MM.1S (cell line): ENCODE data around the gene SSU72.
A peak's percentile ranks its signal among the peaks of the same experiment; 100 is the strongest.

Experiments
- DNase-seq: peaks from one replicate; pipeline ENCODE4 v3.0.0-alpha.2; 2015
- H2AFZ ChIP-seq: fragments of 300-600 bp; sonication (generic); 2 replicates; pipeline ENCODE4 v1.6.0; 2016; ENCODE audit warnings: antibody characterized with exemption, low read length
- H3F3A ChIP-seq: fragments of 300-600 bp; sonication (generic); 2 replicates; pipeline ENCODE4 v1.6.1; 2016; ENCODE audit warnings: mild to moderate bottlenecking, antibody characterized with exemption, low read length, moderate library complexity, mixed read lengths; ENCODE audit not compliant: insufficient read depth
- H3K27ac ChIP-seq: fragments of 300-600 bp; sonication (generic); 2 replicates; pipeline ENCODE4 v1.5.1; 2016; ENCODE audit warnings: mild to moderate bottlenecking, low read length
- H3K27me3 ChIP-seq: fragments of 300-600 bp; sonication (generic); replicated peaks from 2 replicates; pipeline ENCODE4 v1.6.0; 2016; ENCODE audit warnings: low read length; ENCODE audit not compliant: insufficient read depth
- H3K36me3 ChIP-seq: fragments of 300-600 bp; sonication (generic); replicated peaks from 2 replicates; pipeline ENCODE4 v1.6.1; 2016; ENCODE audit warnings: mild to moderate bottlenecking, low read length, mixed read lengths; ENCODE audit not compliant: insufficient read depth
- H3K4me1 ChIP-seq: fragments of 300-600 bp; sonication (generic); 2 replicates; pipeline ENCODE4 v1.6.1; 2016; ENCODE audit warnings: low read length, mixed read lengths
- H3K4me2 ChIP-seq: fragments of 300-600 bp; sonication (generic); 2 replicates; pipeline ENCODE4 v1.6.0; 2016; ENCODE audit warnings: low read depth, low read length
- H3K4me3 ChIP-seq: fragments of 300-600 bp; sonication (generic); 2 replicates; pipeline ENCODE4 v1.5.1; 2016; ENCODE audit warnings: low read length, mixed read lengths
- H3K79me2 ChIP-seq: fragments of 300-600 bp; sonication (generic); 2 replicates; pipeline ENCODE4 v1.6.1; 2016; ENCODE audit warnings: mixed run types, low read length, mixed read lengths
- H3K9ac ChIP-seq: fragments of 300-600 bp; sonication (generic); 2 replicates; pipeline ENCODE4 v1.6.1; 2016; ENCODE audit warnings: low read length, mixed read lengths
- H3K9me2 ChIP-seq: fragments of 300-600 bp; sonication (generic); replicated peaks from 2 replicates; pipeline ENCODE4 v1.6.1; 2016; ENCODE audit warnings: mild to moderate bottlenecking, low read length, mixed read lengths; ENCODE audit not compliant: insufficient read depth
- H3K9me3 ChIP-seq: fragments of 300-600 bp; sonication (generic); replicated peaks from 2 replicates; pipeline ENCODE4 v1.6.1; 2016; ENCODE audit warnings: mild to moderate bottlenecking, low read length, mixed read lengths; ENCODE audit not compliant: insufficient read depth
- H4K20me1 ChIP-seq: fragments of 300-600 bp; sonication (generic); 2 replicates; pipeline ENCODE4 v1.6.1; 2016; ENCODE audit warnings: mild to moderate bottlenecking, low read length, moderate library complexity, mixed read lengths; ENCODE audit not compliant: insufficient read depth
- CTCF ChIP-seq: fragments of 300-600 bp; sonication (generic); IDR thresholded peaks from 2 replicates; pipeline ENCODE4 v1.5.1; 2016; ENCODE audit warnings: antibody characterized with exemption, low read length, mixed read lengths
- EZH2 ChIP-seq: fragments of 300-600 bp; sonication (generic); optimal IDR thresholded peaks from 2 replicates; pipeline ENCODE3; 2017; ENCODE audit warnings: low read depth, mild to moderate bottlenecking, antibody characterized with exemption, low read length, mixed read lengths
- EZH2phosphoT487 ChIP-seq: fragments of 300-600 bp; sonication (generic); IDR thresholded peaks from 2 replicates; pipeline ENCODE4 v1.6.1; 2018; ENCODE audit warnings: antibody characterized with exemption, low read length

SSU72 gene

GRCh38 chr1:1591452-1591851, 16.8 kb upstream of the SSU72 start:
- no peaks in the 10 kb centered on the region for H3F3A ChIP-seq
- no peak overlapping the region for H3K27ac ChIP-seq
- no peaks in the 10 kb centered on the region for H3K4me1 ChIP-seq
- H3K4me3 ChIP-seq, result no peak overlapping the region
- H2AFZ ChIP-seq, result no peak overlapping the region
- H3K9me2 ChIP-seq, result no peaks in the 10 kb centered on the region
- H3K27me3 ChIP-seq, result peaks cover 72% of the 10 kb centered on the region
- H3K79me2 ChIP-seq, result no peaks in the 10 kb centered on the region
- no peaks in the 10 kb centered on the region for H3K9me3 ChIP-seq
- DNase-seq, result no peak
- H3K9ac ChIP-seq, result no peak overlapping the region
- no peaks in the 10 kb centered on the region for H4K20me1 ChIP-seq
- H3K4me2 ChIP-seq, result no peak overlapping the region
- H3K36me3 ChIP-seq, result no peaks in the 10 kb centered on the region
- TF ChIP-seq EZH2phosphoT487 (no peak), CTCF (no peak), EZH2 (no peak)

- Histone ChIP-seq H3K79me2 (no peaks in the 10 kb centered on the region), H3K4me3 (no peak overlapping the region), H3K9me3 (no peaks in the 10 kb centered on the region), H3K36me3 (no peaks in the 10 kb centered on the region), H3F3A (no peaks in the 10 kb centered on the region), H4K20me1 (no peaks in the 10 kb centered on the region), H3K9ac (no peak overlapping the region), H3K4me2 (peak overlapping the region; percentile 10; the same call in 1 of the 2 replicates), H2AFZ (no peak overlapping the region), H3K9me2 (no peaks in the 10 kb centered on the region), H3K4me1 (no peaks in the 10 kb centered on the region), H3K27ac (no peak overlapping the region), H3K27me3 (peaks cover 74% of the 10 kb centered on the region)
- DNase-seq, result no peak
- TF ChIP-seq EZH2phosphoT487 (no peak), CTCF (no peak), EZH2 (no peak)
Measured at GRCh38 chr1:1583347-1584010, 8.8 kb upstream of the SSU72 start.

- Histone ChIP-seq H3K4me2 (peak overlapping the region; percentile 10; the same call in 1 of the 2 replicates), H3K4me3 (no peak overlapping the region), H3K79me2 (no peaks in the 10 kb centered on the region), H3K9ac (no peak overlapping the region), H3K36me3 (no peaks in the 10 kb centered on the region), H3K9me2 (no peaks in the 10 kb centered on the region), H3K27me3 (peaks cover 76% of the 10 kb centered on the region), H2AFZ (no peak overlapping the region), H3K4me1 (no peaks in the 10 kb centered on the region), H4K20me1 (no peaks in the 10 kb centered on the region), H3F3A (no peaks in the 10 kb centered on the region), H3K9me3 (no peaks in the 10 kb centered on the region), H3K27ac (no peak overlapping the region)
- TF ChIP-seq CTCF (no peak), EZH2phosphoT487 (no peak), EZH2 (no peak)
- no peak for DNase-seq
Measured at GRCh38 chr1:1582585-1583346, 8.1 kb upstream of the SSU72 start.
